DND-41 (cell line): ENCODE results near the gene ZNF366.

Source experiments
- CTCF ChIP-seq: IDR thresholded peaks from 2 replicates; pipeline ENCODE4 v1.5.1; 2012; ENCODE audit warnings: borderline replicate concordance, low read length, moderate library complexity, mild to moderate bottlenecking; ENCODE audit not compliant: poor library complexity, severe bottlenecking; ENCODE audit errors: extremely low read depth
- EZH2 ChIP-seq: IDR thresholded peaks from 3 replicates; pipeline ENCODE4 v1.6.1; 2012; ENCODE audit warnings: borderline replicate concordance, low read depth, mild to moderate bottlenecking, moderate library complexity, low read length, inconsistent platforms; ENCODE audit not compliant: severe bottlenecking

GRCh38 chr5:72518001-72518683 is 10.9 kb upstream of the ZNF366 start:
- TF ChIP-seq EZH2 (no peak), CTCF (no peak)
